Measurements from ENCODE around the gene C5orf52.

- TF ChIP-seq ZNF23 (tag by site-specific recombination; IDR thresholded peaks at IDR 0.05; ENCODE audit: borderline replicate concordance): no peak
- no peak for TF ChIP-seq ZNF274 (IDR thresholded peaks at IDR 0.05; ENCODE audit: low read length)
- no peak for TF ChIP-seq ZNF274 (tag by site-specific recombination; IDR thresholded peaks at IDR 0.05; ENCODE audit: borderline replicate concordance)
- TF ChIP-seq CTCF (tag by site-specific recombination; IDR thresholded peaks at IDR 0.05): no peak
- no peak for TF ChIP-seq IKZF3 (tag by site-specific recombination; IDR thresholded peaks at IDR 0.05)
- no peak for TF ChIP-seq ZNF18 (tag by site-specific recombination; IDR thresholded peaks at IDR 0.05)
- no peak for TF ChIP-seq ZNF302 (tag by site-specific recombination; IDR thresholded peaks at IDR 0.05; ENCODE audit: low read depth)
Observed at GRCh38 chr5:157630341-157630740, 41.0 kb upstream of the C5orf52 start.

All from HEK293 (cell line).